ENCODE data around the gene MAOB. TPM values are rescaled to one million over a fixed set of nuclear protein-coding genes. Genes with fewer than 3 reads are reported as not detected.

The MAOB gene
- total and polyA plus RNA-seq, 10 of the 15 experiments (the other 5 are each of a cell fraction or from before 2014, with no cell fraction given) = 0.21 TPM; not detected in 9

DNA sequence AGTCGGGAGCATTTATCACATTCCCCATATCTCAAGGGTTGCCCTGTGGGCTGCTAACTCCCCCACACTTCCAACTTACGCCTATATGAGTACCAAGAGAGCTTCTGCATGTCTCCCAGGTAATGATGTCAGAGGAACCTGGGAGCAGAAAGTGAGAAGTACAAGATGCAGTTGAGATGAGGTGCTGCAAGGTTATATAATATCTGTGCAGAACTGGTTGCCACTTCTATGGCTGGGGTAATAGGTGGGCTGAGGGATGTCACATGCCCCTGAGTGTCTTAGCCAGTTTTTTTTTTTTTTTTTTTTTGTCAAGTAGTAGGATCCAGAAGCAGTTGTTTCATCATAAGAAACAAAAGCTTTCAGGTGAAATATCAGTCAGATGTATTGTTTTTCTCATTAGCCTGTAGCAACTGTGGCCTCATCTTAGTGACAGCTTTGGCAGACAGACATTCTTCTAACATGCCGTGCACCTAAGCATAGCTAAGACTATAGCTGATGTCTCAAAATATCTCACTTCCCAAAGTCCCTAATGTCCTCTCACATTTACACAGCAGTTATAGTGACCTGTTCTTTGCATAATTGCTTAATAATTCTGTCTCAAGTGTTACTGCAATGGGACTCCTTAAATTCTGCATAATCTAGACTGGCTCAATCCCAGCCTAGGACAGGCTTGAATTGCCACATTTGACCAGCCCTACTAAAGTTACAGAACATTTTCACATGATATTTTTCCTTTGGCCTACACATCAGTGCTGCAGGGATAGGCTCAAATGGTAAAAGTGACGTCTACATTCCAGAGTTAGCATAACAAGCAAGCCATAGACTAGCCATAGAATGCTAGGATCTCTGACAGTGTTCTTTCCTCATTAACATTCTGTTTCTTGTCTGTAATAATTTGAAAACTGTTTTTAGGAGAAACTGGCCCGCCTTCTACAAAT is 17.9 kb upstream of the MAOB start (continued):
- TF ChIP-seq, protein P1, sequence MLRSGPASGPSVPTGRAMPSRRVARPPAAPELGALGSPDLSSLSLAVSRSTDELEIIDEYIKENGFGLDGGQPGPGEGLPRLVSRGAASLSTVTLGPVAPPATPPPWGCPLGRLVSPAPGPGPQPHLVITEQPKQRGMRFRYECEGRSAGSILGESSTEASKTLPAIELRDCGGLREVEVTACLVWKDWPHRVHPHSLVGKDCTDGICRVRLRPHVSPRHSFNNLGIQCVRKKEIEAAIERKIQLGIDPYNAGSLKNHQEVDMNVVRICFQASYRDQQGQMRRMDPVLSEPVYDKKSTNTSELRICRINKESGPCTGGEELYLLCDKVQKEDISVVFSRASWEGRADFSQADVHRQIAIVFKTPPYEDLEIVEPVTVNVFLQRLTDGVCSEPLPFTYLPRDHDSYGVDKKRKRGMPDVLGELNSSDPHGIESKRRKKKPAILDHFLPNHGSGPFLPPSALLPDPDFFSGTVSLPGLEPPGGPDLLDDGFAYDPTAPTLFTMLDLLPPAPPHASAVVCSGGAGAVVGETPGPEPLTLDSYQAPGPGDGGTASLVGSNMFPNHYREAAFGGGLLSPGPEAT (IDR thresholded peaks at IDR 0.05; ENCODE audit: low read depth) = no peak
- no peak for TF ChIP-seq KDM1A (IDR thresholded peaks at IDR 0.05; ENCODE audit: borderline replicate concordance)

GRCh38 chrX:43898406-43899035 is 16.3 kb upstream of the MAOB start:
- WGBS (ENCODE audit: insufficient coverage, insufficient replicate concordance, low lambda C conversion rate, missing lambda C conversion rate) = 31% methylated on average over 5 of the region's 5 CpGs
- Histone ChIP-seq H3K27ac (ENCODE audit: control insufficient read depth, insufficient read depth) (no peak overlapping the region), H2AFZ (ENCODE audit: control insufficient read depth, low read depth, low read length) (no peak overlapping the region), H3K36me3 (ENCODE audit: control insufficient read depth in 2 of 2, insufficient read depth in 2 of 2, low read length in 1 of 2) (no peaks in the 10 kb centered on the region), H3K9me3 (replicated peaks; ENCODE audit: control insufficient read depth, insufficient read depth, low read length) (no peaks in the 10 kb centered on the region), H3K4me2 (ENCODE audit: control insufficient read depth, insufficient read depth) (no peak overlapping the region), H3K4me3 (no peak overlapping the region), H3K9ac (ENCODE audit: control insufficient read depth, insufficient read depth, low read length) (no peak overlapping the region), H3K79me2 (ENCODE audit: control insufficient read depth, insufficient read depth, low read length) (no peaks in the 10 kb centered on the region), H3K27me3 (replicated peaks in 1 of 2; ENCODE audit: control insufficient read depth in 2 of 2, insufficient read depth in 2 of 2, low read length in 1 of 2) (no peaks in the 10 kb centered on the region), H4K20me1 (ENCODE audit: control insufficient read depth, insufficient read depth) (no peaks in the 10 kb centered on the region), H3K4me1 (ENCODE audit: control insufficient read depth, insufficient read depth, low read length) (no peaks in the 10 kb centered on the region)
- intact Hi-C loops (cut with micrococcal nuclease; ENCODE audit: unreplicated experiment) = no loop called here
- BruUV-seq (replicated peaks) = no TSS peak
- ChIA-PET RAD21 (ENCODE audit: unreplicated experiment) (no interaction called here), SMC1A (ENCODE audit: uncharacterized antibody, unreplicated experiment) (no interaction called here), POLR2A (no interaction called here), CTCF (no interaction called here)
- FAIRE-seq (no peak), DNase-seq (ENCODE audit: low read depth, low spot score) (no peak), ATAC-seq (no peak)
- in situ Hi-C loops (cut with MboI) = no loop called here
- TF ChIP-seq IKZF2 (IDR thresholded peaks at IDR 0.05) (no peak), STAT1 (conservative IDR thresholded peaks at IDR 0.05) (no peak), PAX8 (IDR thresholded peaks at IDR 0.05) (no peak), ZNF24 (IDR thresholded peaks at IDR 0.05) (no peak)
- TF ChIP-seq, protein P2, sequence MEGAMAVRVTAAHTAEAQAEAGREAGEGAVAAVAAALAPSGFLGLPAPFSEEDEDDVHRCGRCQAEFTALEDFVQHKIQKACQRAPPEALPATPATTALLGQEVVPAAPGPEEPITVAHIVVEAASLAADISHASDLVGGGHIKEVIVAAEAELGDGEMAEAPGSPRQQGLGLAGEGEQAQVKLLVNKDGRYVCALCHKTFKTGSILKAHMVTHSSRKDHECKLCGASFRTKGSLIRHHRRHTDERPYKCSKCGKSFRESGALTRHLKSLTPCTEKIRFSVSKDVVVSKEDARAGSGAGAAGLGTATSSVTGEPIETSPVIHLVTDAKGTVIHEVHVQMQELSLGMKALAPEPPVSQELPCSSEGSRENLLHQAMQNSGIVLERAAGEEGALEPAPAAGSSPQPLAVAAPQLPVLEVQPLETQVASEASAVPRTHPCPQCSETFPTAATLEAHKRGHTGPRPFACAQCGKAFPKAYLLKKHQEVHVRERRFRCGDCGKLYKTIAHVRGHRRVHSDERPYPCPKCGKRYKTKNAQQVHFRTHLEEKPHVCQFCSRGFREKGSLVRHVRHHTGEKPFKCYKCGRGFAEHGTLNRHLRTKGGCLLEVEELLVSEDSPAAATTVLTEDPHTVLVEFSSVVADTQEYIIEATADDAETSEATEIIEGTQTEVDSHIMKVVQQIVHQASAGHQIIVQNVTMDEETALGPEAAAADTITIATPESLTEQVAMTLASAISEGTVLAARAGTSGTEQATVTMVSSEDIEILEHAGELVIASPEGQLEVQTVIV (IDR thresholded peaks at IDR 0.05; ENCODE audit: borderline replicate concordance, partially characterized antibody) = no peak
- TF ChIP-seq, protein P3, sequence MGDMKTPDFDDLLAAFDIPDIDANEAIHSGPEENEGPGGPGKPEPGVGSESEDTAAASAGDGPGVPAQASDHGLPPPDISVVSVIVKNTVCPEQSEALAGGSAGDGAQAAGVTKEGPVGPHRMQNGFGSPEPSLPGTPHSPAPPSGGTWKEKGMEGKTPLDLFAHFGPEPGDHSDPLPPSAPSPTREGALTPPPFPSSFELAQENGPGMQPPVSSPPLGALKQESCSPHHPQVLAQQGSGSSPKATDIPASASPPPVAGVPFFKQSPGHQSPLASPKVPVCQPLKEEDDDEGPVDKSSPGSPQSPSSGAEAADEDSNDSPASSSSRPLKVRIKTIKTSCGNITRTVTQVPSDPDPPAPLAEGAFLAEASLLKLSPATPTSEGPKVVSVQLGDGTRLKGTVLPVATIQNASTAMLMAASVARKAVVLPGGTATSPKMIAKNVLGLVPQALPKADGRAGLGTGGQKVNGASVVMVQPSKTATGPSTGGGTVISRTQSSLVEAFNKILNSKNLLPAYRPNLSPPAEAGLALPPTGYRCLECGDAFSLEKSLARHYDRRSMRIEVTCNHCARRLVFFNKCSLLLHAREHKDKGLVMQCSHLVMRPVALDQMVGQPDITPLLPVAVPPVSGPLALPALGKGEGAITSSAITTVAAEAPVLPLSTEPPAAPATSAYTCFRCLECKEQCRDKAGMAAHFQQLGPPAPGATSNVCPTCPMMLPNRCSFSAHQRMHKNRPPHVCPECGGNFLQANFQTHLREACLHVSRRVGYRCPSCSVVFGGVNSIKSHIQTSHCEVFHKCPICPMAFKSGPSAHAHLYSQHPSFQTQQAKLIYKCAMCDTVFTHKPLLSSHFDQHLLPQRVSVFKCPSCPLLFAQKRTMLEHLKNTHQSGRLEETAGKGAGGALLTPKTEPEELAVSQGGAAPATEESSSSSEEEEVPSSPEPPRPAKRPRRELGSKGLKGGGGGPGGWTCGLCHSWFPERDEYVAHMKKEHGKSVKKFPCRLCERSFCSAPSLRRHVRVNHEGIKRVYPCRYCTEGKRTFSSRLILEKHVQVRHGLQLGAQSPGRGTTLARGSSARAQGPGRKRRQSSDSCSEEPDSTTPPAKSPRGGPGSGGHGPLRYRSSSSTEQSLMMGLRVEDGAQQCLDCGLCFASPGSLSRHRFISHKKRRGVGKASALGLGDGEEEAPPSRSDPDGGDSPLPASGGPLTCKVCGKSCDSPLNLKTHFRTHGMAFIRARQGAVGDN (IDR thresholded peaks at IDR 0.05) = no peak
- TF ChIP-seq, protein P4, sequence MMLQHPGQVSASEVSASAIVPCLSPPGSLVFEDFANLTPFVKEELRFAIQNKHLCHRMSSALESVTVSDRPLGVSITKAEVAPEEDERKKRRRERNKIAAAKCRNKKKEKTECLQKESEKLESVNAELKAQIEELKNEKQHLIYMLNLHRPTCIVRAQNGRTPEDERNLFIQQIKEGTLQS (IDR thresholded peaks at IDR 0.05; ENCODE audit: borderline replicate concordance, extremely low read depth, low read depth, low read length) = no peak
